AG10803 (cell line): ENCODE results near the gene TAPBPL.
"Not testable (repeated sequence)": the region's sequence is repeated elsewhere in the genome, so short reads cannot be mapped to it uniquely, and the experiment has no call there.

Experiments used
- DNase-seq: peaks from one replicate; pipeline ENCODE4 v3.0.0; 2010; ENCODE audit warnings: low read depth
- H3K4me3 ChIP-seq: 2 replicates; pipeline ENCODE4 v1.5.1; 2011; ENCODE audit warnings: mild to moderate bottlenecking, low read length, control low read depth
- TF ChIP-seq, protein P1 (sequence below): conservative IDR thresholded peaks from 2 replicates; pipeline ENCODE4 v1.5.1; 2011; ENCODE audit warnings: mild to moderate bottlenecking, low read length, control low read depth, inconsistent platforms

The TAPBPL gene

DNA sequence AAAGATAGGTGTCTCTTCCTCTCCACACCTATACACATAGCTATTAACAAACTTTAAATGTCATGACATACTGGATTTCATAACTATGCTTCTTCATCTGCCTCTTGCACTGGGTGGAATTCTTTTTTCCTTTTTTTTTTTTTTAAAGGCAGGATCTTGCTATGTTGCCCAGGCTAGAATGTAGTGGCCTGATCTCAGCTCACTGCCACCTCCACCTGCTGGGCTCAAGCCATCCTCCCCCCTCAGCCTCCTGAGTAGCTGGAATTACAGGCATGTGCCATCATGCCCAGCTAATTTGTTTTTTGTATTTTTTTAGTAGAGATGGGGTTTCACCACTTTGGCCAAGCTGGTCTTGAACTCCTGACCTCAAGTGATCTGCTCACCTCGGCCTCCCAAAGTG lies 36.4 kb downstream of the TAPBPL start:
- TF ChIP-seq, protein P1, sequence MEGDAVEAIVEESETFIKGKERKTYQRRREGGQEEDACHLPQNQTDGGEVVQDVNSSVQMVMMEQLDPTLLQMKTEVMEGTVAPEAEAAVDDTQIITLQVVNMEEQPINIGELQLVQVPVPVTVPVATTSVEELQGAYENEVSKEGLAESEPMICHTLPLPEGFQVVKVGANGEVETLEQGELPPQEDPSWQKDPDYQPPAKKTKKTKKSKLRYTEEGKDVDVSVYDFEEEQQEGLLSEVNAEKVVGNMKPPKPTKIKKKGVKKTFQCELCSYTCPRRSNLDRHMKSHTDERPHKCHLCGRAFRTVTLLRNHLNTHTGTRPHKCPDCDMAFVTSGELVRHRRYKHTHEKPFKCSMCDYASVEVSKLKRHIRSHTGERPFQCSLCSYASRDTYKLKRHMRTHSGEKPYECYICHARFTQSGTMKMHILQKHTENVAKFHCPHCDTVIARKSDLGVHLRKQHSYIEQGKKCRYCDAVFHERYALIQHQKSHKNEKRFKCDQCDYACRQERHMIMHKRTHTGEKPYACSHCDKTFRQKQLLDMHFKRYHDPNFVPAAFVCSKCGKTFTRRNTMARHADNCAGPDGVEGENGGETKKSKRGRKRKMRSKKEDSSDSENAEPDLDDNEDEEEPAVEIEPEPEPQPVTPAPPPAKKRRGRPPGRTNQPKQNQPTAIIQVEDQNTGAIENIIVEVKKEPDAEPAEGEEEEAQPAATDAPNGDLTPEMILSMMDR = no peak
- no peak overlapping the region for H3K4me3 ChIP-seq
- no peak for DNase-seq

DNA sequence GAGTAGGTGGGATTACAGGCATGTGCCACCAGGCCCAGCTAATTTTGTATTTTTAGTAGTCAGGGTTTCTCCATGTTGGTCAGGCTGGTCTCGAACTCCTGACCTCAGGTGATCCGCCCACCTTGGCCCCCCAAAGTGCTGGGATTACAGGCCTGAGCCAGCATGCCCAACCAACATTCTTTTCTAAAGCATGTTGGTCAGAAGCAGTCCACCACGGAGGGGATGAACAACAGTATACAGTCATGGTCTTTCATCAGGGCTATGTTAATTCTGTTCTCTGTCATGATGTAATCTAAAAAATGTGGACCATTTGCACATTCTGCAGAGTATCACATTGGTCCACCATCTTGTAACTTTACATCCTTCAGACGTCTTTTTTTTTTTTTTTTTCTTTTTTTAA lies 37.6 kb downstream of the TAPBPL start:
- no peak overlapping the region for H3K4me3 ChIP-seq

DNA sequence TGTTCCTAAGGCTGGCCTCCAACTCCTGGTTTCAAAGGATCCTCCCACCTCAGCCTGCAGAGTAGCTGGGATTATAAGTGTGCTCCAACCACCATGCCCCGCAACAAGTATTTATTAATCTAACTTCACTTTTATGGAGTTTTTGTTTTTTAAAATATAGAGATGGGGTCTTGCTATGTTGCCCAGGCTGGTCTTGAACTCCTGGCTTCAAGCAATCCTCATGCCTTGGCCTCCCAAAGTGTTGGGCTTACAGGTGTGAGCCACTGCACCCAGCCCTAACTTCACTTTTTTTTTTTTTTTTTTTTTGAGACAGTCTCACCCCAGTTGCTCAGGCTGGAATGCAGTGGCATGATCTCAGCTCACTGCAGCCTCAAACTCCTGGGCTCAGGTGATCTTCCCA lies 38.8 kb downstream of the TAPBPL start:
- not testable (repeated sequence) for DNase-seq, H3K4me3 ChIP-seq

More for the DNA sequence above, 37.6 kb downstream of the TAPBPL start:
- TF ChIP-seq, protein P1 = no peak
- DNase-seq = no peak

DNA sequence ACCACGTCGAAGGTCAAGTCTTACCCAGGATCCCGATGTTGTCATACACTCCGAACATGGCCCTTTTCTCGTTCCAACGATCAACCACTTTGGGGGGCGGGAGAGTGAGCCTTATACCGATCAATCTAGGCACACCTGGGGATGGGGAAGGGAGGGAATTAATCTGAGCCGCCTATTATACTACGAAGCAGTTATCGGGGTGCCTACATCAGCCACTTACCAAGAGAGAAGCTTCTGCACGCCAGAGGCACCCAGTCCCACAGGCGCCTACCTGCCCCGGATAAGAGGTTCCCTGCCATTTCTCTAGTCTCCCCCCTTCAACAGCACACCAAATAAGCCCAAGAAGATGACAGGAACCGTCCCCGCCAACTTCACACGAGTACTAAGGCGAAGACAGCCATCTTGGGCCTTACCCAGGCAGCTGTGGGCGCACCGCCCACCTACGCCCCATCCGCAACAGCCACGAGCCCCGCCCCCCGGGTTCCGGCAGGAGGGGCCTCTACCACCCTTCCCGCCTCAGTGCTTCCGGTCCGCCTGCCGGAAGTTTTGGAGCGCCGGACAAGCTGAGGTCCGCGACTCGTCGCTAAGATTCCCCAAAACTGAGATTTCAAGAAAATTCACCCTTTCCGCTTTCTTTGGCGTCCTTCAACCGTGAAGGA lies 41.1 kb downstream of the TAPBPL start, which contains the start of gene MRPL51:
MRPL51 (minus strand) TSS at position 425 of the 659 bp plus-strand sequence; CDS start at position 299, 126 bp downstream.
- DNase-seq = peak; percentile 94
- TF ChIP-seq, protein P1 = no peak
- H3K4me3 ChIP-seq = peak within 1 kb of the TSS; percentile 90

DNA sequence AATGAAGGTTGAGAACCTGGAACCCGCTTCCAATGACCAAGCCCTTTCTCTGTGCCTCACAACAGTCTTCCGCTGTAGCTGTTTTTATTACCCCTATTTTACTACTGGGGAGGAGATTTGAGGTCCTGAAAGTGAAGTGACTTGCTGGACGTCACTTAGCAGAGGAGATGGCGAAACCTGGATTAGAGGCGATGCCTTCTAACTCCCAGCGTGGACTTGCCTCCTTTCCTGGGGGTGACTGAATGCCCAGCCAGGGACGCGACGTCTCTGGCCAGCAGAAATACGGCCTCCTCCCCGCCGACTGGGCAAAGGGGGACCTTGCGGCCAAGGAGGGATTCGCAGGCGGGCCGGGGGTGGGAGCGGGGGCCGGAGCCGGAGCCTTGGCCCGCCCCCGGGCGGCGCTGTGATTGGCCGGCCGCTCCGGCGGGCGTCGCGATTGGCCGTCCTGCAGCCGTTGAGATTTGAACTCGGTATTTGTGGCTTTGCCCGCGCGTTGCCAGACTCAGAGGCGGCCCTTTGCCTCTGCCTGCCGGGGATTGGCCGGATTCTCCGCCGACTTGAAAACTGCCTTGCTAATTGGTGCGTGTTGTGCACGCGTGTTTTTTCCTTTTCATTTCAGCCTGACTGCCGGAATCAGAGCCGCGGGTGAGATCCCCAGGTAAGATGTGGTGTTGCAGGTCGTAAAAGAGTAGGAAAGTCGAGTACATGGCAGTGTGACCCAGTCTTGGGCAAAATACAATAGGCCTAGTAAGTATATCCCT lies 41.8 kb downstream of the TAPBPL start, which contains the start of gene NCAPD2:
NCAPD2 (plus strand) TSS at position 606 of the 761 bp plus-strand sequence. CDS start 997 bp downstream, outside the sequence.
- peak within 1 kb of the TSS; percentile 90 for H3K4me3 ChIP-seq
- DNase-seq = peak; percentile 92
- TF ChIP-seq, protein P1 = 0 out of 2 replicates have a peak, but pooled peaks have one; percentile 1

DNA sequence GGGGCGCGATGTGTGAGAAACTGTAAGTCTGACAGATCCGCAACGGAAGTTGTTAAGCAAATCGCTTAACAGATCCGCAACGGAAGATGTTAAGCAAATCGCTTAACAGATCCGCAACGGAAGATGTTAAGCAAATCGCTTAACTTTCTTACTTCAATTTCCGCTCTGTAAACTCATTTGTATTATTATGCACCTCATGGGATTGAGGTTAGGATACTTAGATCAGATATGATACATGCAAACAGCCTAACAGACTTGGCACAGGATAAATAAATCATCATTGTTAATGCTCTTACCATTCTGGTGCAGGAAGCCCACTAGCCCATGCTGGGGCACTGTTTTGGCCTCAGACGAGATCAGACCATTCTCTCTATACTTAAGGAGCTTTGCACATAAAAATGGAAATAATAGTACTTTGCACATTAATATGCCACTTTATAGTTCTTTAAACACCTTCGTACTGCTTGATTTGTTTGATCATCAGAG lies 42.5 kb downstream of the TAPBPL start:
- DNase-seq = no peak
- TF ChIP-seq, protein P1 = no peak
- H3K4me3 ChIP-seq = peak overlapping the region; percentile 90

DNA sequence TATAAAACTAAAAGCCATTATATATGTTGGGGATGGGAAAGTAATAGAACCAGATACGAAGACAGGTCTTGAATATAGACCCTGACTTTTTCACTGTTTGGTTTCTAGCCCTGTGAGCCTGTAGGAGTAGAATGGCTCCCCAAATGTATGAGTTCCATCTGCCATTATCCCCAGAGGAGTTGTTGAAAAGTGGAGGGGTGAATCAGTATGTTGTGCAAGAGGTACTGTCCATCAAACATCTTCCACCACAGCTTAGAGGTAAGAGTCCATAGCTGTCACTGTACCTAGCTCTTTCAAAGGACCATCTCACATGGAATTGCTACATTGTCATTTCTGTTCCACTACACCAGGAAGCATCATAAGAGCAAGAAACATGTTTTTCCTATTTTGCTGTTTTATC lies 43.1 kb downstream of the TAPBPL start:
- TF ChIP-seq, protein P1 = no peak
- H3K4me3 ChIP-seq = peak overlapping the region; percentile 90
- no peak for DNase-seq

DNA sequence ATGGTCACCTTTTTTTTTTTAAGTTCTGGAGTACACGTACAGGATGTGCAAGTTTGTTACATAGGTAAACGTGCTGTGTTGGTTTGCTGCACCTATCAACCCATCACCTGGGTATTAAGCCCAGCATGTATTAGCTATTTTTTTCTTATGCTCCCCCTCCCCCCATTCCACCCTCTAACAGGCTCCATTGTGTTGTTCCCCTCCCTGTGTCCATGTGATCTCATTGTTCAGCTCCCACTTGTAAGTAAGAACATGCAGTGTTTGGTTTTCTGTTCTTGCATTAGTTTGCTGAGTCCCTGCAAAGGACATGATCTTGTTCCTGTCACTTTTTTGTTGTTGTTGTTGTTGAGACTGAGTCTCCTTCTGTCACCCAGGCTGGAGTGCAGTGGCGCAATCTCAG lies 45.4 kb downstream of the TAPBPL start:
- H3K4me3 ChIP-seq, DNase-seq: not testable (repeated sequence)
